Right atrium auricular region (tissue), 2 donors: ENCODE data around the gene ZNHIT3. TPM values are rescaled to one million over a fixed set of nuclear protein-coding genes. Genes with fewer than 3 reads are reported as not detected.

Source experiments
- DNase-seq: peaks from one replicate; pipeline ENCODE4 v3.0.0-alpha.2; 2019; ENCODE audit warnings: low spot score
- H3K27ac ChIP-seq, 2 donors: fragments of 200-600 bp; sonication (generic); 1 replicate in 1 of 2; 2 replicates in 1 of 2; pipeline ENCODE4 v1.5.1; 2016 to 2019
- H3K27me3 ChIP-seq, 2 donors: fragments of 200-600 bp; sonication (generic); one replicate each; pipeline versions ENCODE4 v1.5.1 to v1.6.0; 2017 to 2019
- H3K36me3 ChIP-seq: fragments of 200-600 bp; sonication (generic); one replicate; pipeline ENCODE4 v1.5.1; 2016
- H3K4me1 ChIP-seq, 2 donors: fragments of 200-600 bp; sonication (generic); one replicate each; pipeline versions ENCODE4 v1.5.1 to v1.6.0; 2017 to 2019
- H3K4me3 ChIP-seq, 2 donors: fragments of 200-600 bp; sonication (generic); 1 replicate in 1 of 2; 2 replicates in 1 of 2; pipeline ENCODE4 v1.5.1; 2017 to 2019; ENCODE audit warnings: mild to moderate bottlenecking in 1 of 2, moderate library complexity in 1 of 2
- H3K9me3 ChIP-seq, 2 donors: fragments of 200-600 bp; sonication (generic); one replicate each; pipeline ENCODE4 v1.5.1; 2019
- total RNA-seq, 2 donors: library from RNA; depleted of rRNA; stranded (reverse); fragments of >200 nt; gene quantifications; one replicate each; pipeline ENCODE4 v1.1.0, GENCODE V29; 2016
- TF ChIP-seq, protein P1 (sequence below), 2 donors: fragments of 200-600 bp; sonication (generic); IDR thresholded peaks; one replicate each; pipeline ENCODE4 v1.5.1; 2019; ENCODE audit warnings: antibody characterized with exemption in 2 of 2

ZNHIT3 gene
- total RNA-seq, 2 donors from 2014 or later: 16.4 to 17.6 TPM

DNA sequence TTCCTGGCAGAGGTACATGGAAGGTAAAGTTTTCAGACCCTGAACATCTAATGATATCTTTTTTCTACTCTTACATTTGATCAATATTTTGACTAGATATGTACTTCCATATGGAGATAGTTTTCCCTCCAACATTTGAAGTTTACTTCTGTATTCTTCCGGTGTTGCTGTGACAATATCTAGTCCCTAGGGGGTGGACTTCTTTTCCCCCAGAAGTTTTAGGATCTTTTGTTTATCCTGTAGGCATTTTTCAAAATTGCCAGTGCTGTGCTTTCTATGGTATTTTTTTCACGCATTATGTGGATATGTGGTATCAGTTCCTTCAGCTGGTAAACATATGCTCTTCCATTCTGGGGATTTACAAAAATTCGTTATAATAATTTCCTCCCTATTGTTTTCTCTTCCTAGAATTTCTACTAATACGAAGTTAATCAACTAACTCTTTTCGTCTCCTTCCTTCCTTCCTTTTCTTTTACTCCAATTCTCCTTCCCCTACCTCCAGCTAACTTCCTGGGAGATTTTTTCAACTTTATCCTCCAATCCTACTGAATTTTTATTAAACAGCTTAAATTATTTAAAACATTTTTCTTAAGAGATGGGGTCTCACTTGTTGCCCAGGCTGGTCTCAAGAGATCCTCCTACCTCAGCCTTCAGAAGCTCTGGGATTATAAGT, 26.1 kb upstream of the ZNHIT3 start:
- H3K9me3 ChIP-seq: no peaks in the 10 kb centered on the region
- H3K4me3 ChIP-seq: no peak overlapping the region
- no peaks in the 10 kb centered on the region for H3K36me3 ChIP-seq
- H3K27me3 ChIP-seq: peaks cover 0 to 7% of the 10 kb centered on the region in 2 donors
- DNase-seq: no peak
- no peak overlapping the region for H3K27ac ChIP-seq
- TF ChIP-seq, protein P1, sequence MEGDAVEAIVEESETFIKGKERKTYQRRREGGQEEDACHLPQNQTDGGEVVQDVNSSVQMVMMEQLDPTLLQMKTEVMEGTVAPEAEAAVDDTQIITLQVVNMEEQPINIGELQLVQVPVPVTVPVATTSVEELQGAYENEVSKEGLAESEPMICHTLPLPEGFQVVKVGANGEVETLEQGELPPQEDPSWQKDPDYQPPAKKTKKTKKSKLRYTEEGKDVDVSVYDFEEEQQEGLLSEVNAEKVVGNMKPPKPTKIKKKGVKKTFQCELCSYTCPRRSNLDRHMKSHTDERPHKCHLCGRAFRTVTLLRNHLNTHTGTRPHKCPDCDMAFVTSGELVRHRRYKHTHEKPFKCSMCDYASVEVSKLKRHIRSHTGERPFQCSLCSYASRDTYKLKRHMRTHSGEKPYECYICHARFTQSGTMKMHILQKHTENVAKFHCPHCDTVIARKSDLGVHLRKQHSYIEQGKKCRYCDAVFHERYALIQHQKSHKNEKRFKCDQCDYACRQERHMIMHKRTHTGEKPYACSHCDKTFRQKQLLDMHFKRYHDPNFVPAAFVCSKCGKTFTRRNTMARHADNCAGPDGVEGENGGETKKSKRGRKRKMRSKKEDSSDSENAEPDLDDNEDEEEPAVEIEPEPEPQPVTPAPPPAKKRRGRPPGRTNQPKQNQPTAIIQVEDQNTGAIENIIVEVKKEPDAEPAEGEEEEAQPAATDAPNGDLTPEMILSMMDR (IDR thresholded peaks at IDR 0.05): no peak
- no peaks in the 10 kb centered on the region for H3K4me1 ChIP-seq

DNA sequence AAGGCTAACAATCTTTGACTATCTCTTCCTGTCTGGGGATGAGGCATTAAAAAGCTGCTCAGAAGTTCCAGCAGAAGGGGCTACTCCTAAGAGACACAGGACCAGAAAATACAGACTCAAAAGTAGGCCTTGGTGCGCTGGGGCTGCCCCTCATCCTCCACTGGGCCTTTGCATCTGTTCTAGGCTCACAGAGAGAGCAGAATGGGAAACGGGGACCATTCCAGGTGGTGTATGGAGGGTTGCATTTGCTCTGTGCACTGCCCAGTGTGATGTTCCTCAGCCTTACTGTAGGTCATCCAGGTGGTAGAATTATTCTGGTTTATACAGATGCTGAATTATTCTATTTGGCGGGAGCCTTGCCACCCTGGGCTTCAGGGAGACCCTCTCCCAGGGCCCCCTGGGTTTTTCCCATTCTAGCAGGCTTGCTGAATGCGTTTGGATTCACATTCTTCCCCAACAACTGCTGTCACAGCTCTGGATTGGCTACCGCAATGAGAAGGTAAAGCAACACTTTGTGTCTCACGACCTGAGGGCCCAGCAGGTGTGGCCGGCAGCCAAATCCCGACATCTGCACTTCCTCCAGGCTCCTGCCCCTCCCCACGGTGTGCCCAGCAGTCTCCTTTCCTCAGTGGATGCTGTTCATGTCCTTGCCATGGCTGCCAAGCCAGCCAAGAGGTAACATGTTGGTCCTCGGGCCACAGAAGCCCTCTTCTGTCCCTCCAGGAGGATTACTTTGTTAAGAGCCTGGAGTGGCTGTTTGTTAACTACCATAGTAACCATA, 25.0 kb upstream of the ZNHIT3 start:
- Histone ChIP-seq H3K4me1 (no peaks in the 10 kb centered on the region), H3K9me3 (no peaks in the 10 kb centered on the region), H3K36me3 (no peaks in the 10 kb centered on the region), H3K27ac (no peak overlapping the region), H3K27me3 (peaks cover 0 to 7% of the 10 kb centered on the region in 2 donors), H3K4me3 (no peak overlapping the region)
- TF ChIP-seq, protein P1 (IDR thresholded peaks at IDR 0.05): no peak
- DNase-seq: no peak

DNA sequence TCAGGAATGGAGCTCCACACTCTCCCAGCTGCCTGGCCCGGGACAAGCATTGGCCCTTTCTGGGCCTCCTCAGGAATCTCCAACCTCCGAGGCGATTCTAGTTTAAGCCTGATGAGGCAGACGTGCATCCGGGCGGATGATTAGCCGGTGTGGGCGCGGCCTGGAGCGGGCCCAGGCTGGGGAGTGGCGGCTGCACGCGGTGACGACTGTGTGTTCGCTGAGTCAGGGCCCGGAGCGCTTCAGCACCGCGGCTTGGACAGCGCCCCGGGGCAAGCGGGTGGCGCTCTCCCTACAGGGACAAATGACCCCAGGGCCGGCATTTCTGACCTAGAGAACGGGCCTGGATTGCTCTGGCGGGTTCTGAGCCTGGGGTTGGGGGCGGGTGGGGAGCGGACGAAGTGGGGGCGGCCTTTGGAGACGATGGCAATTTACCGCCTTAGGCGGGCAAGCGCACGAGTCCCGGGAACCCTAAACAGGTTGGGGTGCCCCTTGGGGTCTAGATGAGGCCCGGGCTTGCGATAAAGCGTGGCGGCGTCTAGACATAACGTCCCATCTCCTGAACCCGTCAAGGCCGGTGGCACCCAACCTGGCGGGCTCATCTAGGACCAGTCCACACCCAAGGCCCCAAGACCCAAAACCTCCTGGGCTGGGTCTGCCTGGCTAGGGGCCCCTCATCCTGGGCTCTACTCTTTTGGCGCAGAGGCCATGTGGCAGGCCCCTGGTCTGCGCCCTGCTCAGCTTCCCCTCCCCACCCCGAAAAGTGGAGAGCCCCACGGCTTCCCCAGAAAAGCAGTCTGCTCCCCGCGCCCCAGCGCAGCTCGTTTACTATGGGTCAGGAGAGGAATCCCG, 22.3 kb upstream of the ZNHIT3 start:
- H3K27me3 ChIP-seq: peaks cover 0 to 7% of the 10 kb centered on the region in 2 donors
- H3K36me3 ChIP-seq: no peaks in the 10 kb centered on the region
- H3K4me3 ChIP-seq: no peak overlapping the region
- H3K27ac ChIP-seq: no peak overlapping the region
- no peak for DNase-seq
- H3K9me3 ChIP-seq: no peaks in the 10 kb centered on the region
- no peaks in the 10 kb centered on the region for H3K4me1 ChIP-seq
- TF ChIP-seq, protein P1 (IDR thresholded peaks at IDR 0.05): no peak

DNA sequence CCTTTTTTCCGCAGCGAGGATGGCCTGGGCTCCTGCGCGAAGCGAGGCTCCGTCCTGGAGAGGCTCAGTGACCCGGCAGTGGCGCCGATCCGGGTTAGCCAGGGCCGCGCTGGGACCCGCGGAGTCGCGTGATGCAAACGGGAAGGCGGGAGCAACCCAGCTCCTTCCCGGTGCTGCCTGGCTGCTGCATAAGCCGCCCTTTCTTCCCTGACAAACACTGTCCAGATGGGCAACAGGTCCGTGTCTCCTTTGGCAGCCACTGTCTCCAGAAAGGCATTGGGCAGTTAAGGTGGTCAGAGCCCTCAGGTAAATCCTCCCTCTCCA, 21.8 kb upstream of the ZNHIT3 start:
- Histone ChIP-seq H3K9me3 (no peaks in the 10 kb centered on the region), H3K27me3 (peaks cover 0 to 7% of the 10 kb centered on the region in 2 donors), H3K4me1 (no peaks in the 10 kb centered on the region), H3K27ac (no peak overlapping the region), H3K4me3 (no peak overlapping the region), H3K36me3 (no peaks in the 10 kb centered on the region)
- DNase-seq: no peak
- TF ChIP-seq, protein P1 (IDR thresholded peaks at IDR 0.05): no peak

DNA sequence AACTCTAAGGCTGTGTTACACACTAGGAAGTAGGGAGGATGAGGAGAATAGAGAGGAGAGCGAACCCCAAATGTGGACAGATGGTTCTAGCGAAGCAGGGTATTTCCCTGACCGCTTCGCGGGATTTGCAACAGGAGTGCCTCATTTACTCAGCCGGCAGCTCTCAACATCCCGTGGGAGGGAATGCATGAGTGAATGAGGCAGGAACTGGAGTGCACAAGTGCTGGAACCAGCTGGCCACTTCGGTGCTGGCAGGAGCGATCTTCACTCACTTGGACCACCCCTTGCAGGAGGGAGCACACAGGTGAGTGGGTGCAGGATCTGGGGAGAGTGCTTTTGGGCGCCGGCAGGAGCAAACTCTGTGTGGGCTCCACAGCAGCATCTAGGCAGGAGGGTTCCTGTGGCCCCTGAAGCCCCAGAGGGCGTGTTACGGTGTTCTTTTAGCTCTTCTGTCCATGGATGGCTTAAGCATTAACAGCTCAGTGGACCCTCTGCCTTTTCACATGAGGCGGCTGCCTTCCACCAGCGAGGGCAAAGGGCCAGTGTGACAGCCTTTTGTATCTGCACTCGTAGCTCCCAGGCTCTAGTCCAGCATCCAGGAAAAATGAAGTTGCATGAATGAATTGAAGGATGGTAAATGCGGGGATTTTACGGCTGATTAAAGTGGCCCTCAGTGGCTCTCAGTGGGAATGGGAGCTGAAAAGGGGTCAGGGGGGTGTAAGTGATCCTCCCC, 17.4 kb upstream of the ZNHIT3 start:
- H3K27ac ChIP-seq: no peak overlapping the region
- no peaks in the 10 kb centered on the region for H3K36me3 ChIP-seq
- no peaks in the 10 kb centered on the region for H3K9me3 ChIP-seq
- H3K4me3 ChIP-seq: no peak overlapping the region
- H3K27me3 ChIP-seq: peaks cover 0 to 7% of the 10 kb centered on the region in 2 donors
- H3K4me1 ChIP-seq: no peaks in the 10 kb centered on the region
- TF ChIP-seq, protein P1 (IDR thresholded peaks at IDR 0.05): no peak
- no peak for DNase-seq
